Activated B cell treated with CpG ODN at 0.5 μM for 24 hours (primary cell): ENCODE data around the gene LRP3. TPM values are rescaled to one million over a fixed set of nuclear protein-coding genes. Genes with fewer than 3 reads are reported as not detected.
A peak's percentile ranks its signal among the peaks of the same experiment; 100 is the strongest.

ENCODE experiments used
- ATAC-seq: fragments of 200-7000 bp; cut with Tn5 transposase; one replicate; pipeline ENCODE4 v1.10.0; 2021; ENCODE audit warnings: low read depth, mild to moderate bottlenecking, moderate library complexity
- CTCF ChIA-PET: fragments of 350-600 bp; sonication (Branson Sonifier 250); formaldehyde crosslinking; loops from one replicate; lab custom pipeline; 2021; ENCODE audit warnings: antibody characterized with exemption; lab: Charles Lee
- POLR2A ChIA-PET: fragments of 350-600 bp; sonication (Branson Sonifier 250); formaldehyde crosslinking; loops from one replicate; lab custom pipeline; 2021; ENCODE audit warnings: antibody characterized with exemption; lab: Charles Lee
- DNase-seq: peaks from one replicate; pipeline ENCODE4 v3.0.0; 2022
- H3K27ac Mint-ChIP-seq: one replicate; pipeline ENCODE4 v1.8.0; 2020; ENCODE audit warnings: mixed read lengths
- H3K27me3 Mint-ChIP-seq: one replicate; pipeline ENCODE4 v1.8.0; 2021; ENCODE audit warnings: mixed read lengths
- H3K36me3 Mint-ChIP-seq: one replicate; pipeline ENCODE4 v1.8.0; 2021; ENCODE audit warnings: low read depth, mixed read lengths
- H3K4me1 Mint-ChIP-seq: one replicate; pipeline ENCODE4 v1.8.0; 2021; ENCODE audit warnings: mixed read lengths
- H3K4me3 Mint-ChIP-seq: one replicate; pipeline ENCODE4 v1.8.0; 2020; ENCODE audit warnings: mild to moderate bottlenecking, mixed read lengths
- H3K9me3 Mint-ChIP-seq: one replicate; pipeline ENCODE4 v1.8.0; 2020; ENCODE audit warnings: mixed read lengths
- CTCF ChIP-seq: fragments of 200-600 bp; IDR thresholded peaks from one replicate; pipeline ENCODE4 v1.8.0; 2022; ENCODE audit warnings: antibody characterized with exemption, mild to moderate bottlenecking
- intact Hi-C: fragments of 100-400 bp; cut with micrococcal nuclease; formaldehyde crosslinking; loops from one replicate; pipeline ENCODE4 v1.15.1; 2024
- total RNA-seq: library from RNA; stranded (reverse); gene quantifications from 2 replicates; pipeline ENCODE4 v1.2.3, GENCODE V29; 2022

LRP3 gene
- total RNA-seq, 1 donor from 2014 or later, result not detected

DNA sequence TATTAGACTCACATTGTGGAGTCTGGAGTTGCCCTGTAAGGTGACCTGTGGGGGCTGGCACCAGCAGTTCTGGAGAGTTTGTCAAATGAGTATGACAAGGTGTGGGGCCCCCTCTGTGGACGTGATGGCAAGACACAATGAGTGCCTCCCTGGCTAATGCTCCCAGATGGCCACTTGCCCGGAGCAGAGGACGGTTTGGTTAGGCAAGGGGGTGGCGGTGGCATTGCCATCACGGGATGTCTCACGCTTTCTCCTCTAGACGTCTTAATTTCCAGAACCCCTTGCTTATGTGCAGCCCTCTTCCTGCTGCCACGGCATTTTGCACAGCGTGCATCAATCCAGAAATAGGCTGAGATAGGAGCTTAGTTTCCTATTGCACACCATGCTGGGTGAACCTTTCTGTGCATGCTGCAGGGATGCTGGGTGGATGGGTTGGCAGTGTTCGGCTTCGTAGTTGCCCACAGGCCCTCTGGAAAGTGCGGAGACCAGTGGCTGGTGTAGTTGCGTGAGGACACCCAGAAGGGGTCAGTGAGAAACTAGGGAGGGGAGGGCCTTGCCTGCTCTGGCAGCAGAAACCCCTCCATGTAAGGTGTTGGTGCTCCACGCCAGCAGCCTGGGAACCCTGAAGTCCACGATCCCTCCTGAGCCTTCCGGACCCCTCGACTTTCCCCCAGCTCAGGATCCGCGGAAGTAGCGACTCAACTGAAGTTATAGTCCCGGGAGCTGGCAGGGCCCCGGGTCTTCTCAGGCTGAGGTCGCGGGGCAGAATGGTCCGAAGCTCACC lies 18.1 kb upstream of the LRP3 start:
- CTCF ChIA-PET, result interaction anchor here (0.8 to 1.7 kb wide), 3 partner anchors 48 to 231 kb away, joined by 4 read pairs; no protein-coding TSS in a partner anchor
- DNase-seq (no peak), ATAC-seq (no peak)
- intact Hi-C loops, result loop anchor here (2.0 to 10.0 kb wide), 9 partner anchors 59 to 1501 kb away; partner anchors contain the start of genes ANKRD27, DPY19L3, LSM14A and PDCD5
- Mint-ChIP-seq H3K36me3 (peaks cover 6% of the 10 kb centered on the region), H3K4me1 (peaks cover 34% of the 10 kb centered on the region), H3K27me3 (peaks cover 2% of the 10 kb centered on the region), H3K4me3 (peak overlapping the region; percentile 93), H3K9me3 (no peaks in the 10 kb centered on the region), H3K27ac (peak overlapping the region; percentile 98)
- TF ChIP-seq CTCF, result no peak
- POLR2A ChIA-PET, result interaction anchor here (0.6 to 2.7 kb wide), 17 partner anchors 10 to 1501 kb away, joined by 3 to 43 read pairs (median 5); partner anchors contain the start of genes CEBPA, CEBPG, DPY19L3 and FAAP24

GRCh38 chr19:33176670-33177416 lies 17.3 kb upstream of the LRP3 start:
- TF ChIP-seq CTCF, result no peak
- Mint-ChIP-seq H3K36me3 (peaks cover 6% of the 10 kb centered on the region), H3K27ac (peak overlapping the region; percentile 98), H3K9me3 (no peaks in the 10 kb centered on the region), H3K4me3 (peak overlapping the region; percentile 93), H3K27me3 (peaks cover 2% of the 10 kb centered on the region), H3K4me1 (peaks cover 34% of the 10 kb centered on the region)
- DNase-seq (peak; percentile 97), ATAC-seq (peak; percentile 86)
- intact Hi-C loops, result loop anchor here (1.0 to 10.0 kb wide), 15 partner anchors 33 to 1500 kb away; partner anchors contain the start of genes ANKRD27, CEBPA, CEBPG and DPY19L3
- POLR2A ChIA-PET, result interaction anchor here (0.6 to 2.7 kb wide), 21 partner anchors 9 to 1500 kb away, joined by 3 to 43 read pairs (median 5); partner anchors contain the start of genes CEBPA, CEBPG, DPY19L3 and FAAP24
- CTCF ChIA-PET, result interaction anchor here (0.8 to 1.8 kb wide), 5 partner anchors 9 to 230 kb away, joined by 4 to 7 read pairs (median 4); no protein-coding TSS in a partner anchor

DNA sequence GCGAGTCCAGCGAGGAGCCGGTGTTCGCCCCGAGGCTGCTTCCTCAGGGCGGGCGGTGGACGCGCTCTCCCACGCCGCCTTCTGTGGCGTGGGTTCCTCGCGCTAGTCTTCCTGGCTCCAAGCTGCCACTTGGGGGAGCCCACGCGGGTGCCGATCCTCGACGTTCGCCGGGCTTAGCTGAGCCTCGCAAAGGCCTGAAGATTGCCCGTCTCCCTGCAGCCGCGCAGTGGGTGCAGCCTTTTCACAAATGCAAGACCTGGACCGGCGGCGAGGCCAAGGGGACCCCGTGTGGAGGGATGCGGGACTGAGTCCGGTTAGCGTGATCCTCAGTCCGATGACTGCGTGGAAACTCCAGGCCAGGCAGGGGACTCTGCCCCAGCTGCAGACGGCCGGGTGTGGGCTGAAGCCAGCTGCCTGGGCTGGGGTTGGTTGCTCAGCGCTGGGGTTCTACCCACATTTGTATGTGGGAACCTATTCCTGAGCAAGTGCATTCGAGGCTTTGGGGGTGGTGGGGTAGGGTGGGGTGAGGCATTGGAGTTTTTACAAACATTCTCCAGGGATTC lies 16.6 kb upstream of the LRP3 start:
- no peak for TF ChIP-seq CTCF
- CTCF ChIA-PET, result interaction anchor here (0.5 to 1.8 kb wide), 5 partner anchors 8 to 229 kb away, joined by 3 to 7 read pairs (median 4); no protein-coding TSS in a partner anchor
- intact Hi-C loops, result loop anchor here (1.0 to 10.0 kb wide), 15 partner anchors 33 to 1499 kb away; partner anchors contain the start of genes ANKRD27, CEBPA, CEBPG and DPY19L3

DNA sequence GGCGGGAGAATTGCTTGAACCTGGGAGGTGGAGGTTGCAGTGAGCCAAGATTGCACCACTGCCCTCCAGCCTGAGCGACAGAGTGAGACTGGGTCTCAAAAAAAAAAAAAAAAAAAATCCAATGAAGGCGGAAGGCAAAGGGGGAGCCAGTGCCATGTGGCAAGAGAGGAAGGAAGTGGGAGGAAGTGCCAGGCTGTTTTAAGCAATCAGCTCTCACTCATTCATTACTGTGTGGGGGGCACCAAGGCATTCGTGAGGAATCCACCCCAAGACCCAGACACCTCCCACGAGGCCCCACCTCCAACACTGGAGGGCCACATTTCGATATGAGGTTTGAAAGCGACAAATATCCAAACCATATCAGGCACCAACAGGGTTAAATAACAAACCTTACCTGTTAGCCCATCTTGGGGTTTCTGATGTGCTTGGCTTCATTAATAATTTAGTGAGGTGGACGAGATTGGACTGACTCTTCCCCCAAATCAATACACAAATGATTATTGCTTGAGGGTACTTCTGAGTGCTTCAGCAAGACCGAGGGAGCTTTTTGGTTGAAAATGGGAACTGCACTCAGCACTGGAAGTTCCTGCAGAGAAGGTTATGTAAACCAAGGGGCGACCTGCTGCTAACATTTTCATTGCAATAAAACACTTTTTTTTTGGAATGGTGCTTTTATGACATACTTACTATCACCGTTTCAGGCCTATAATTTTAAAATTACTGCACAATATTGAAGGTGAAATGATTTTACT lies 7.5 kb upstream of the LRP3 start:
- intact Hi-C loops, result no loop called here
- H3K4me1 Mint-ChIP-seq, result peaks cover 10% of the 10 kb centered on the region
- POLR2A ChIA-PET, result interaction anchor here (0.7 to 1.3 kb wide), 2 partner anchors 9 to 188 kb away, joined by 3 read pairs; no protein-coding TSS in a partner anchor
- peaks cover 4% of the 10 kb centered on the region for H3K27me3 Mint-ChIP-seq
- H3K36me3 Mint-ChIP-seq, result no peaks in the 10 kb centered on the region
- CTCF ChIA-PET, result interaction anchor here (1.5 kb wide), 1 partner anchor 9 kb away, joined by 7 read pairs; no protein-coding TSS in a partner anchor
- H3K4me3 Mint-ChIP-seq, result no peak overlapping the region
- H3K9me3 Mint-ChIP-seq, result no peaks in the 10 kb centered on the region
- no peak overlapping the region for H3K27ac Mint-ChIP-seq
- no peak for DNase-seq
- no peak for ATAC-seq
- TF ChIP-seq CTCF, result no peak

More for the DNA sequence above, 16.6 kb upstream of the LRP3 start:
- POLR2A ChIA-PET, result interaction anchor here (0.6 to 2.7 kb wide), 12 partner anchors 9 to 957 kb away, joined by 3 to 43 read pairs (median 5); partner anchors contain the start of genes CEBPA, CEBPG, GPATCH1 and PEPD
- H3K4me1 Mint-ChIP-seq, result peaks cover 32% of the 10 kb centered on the region
- H3K4me3 Mint-ChIP-seq, result peak overlapping the region; percentile 93
- H3K27me3 Mint-ChIP-seq, result peaks cover 2% of the 10 kb centered on the region
- no peaks in the 10 kb centered on the region for H3K9me3 Mint-ChIP-seq
- no peak for ATAC-seq
- peaks cover 6% of the 10 kb centered on the region for H3K36me3 Mint-ChIP-seq
- no peak for DNase-seq
- H3K27ac Mint-ChIP-seq, result peak overlapping the region; percentile 98
